Measurements from ENCODE around the gene IL1RAPL1.
"Not testable (repeated sequence)": the region's sequence is repeated elsewhere in the genome, so short reads cannot be mapped to it uniquely, and the experiment has no call there.

Gene IL1RAPL1

GRCh38 chrX:28800671-28801070 lies 213.4 kb downstream of the IL1RAPL1 start:
- not testable (repeated sequence) for DNase-seq

- DNase-seq = no peak
Measured at GRCh38 chrX:28802625-28803024, 215.4 kb downstream of the IL1RAPL1 start.

- no peak for DNase-seq
Measured at GRCh38 chrX:28835991-28836390, 248.7 kb downstream of the IL1RAPL1 start.

GRCh38 chrX:28843817-28844216 lies 256.6 kb downstream of the IL1RAPL1 start:
- no peak for DNase-seq

DNA sequence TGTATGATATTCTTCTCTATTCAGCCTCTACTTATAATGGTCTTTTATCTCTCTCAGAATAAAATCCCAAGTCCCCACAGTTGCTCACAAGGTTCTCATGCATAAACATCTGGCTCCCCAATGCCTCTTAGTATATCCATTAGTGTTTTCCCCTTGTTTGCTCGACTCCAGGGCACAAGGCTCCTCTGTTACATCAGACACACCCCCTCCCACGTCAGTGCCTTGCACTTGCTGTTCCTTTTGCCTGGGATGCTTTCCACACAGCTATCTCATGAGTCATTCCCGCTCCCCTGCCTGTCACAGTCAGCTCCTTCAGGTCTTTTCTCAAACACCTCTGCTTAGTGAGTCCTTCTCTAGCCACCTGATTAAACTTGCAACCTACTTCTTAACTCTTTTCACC lies 260.2 kb downstream of the IL1RAPL1 start:
- DNase-seq = peak in 11 of 14 donors; percentile 2 to 61 (median 45)

DNA sequence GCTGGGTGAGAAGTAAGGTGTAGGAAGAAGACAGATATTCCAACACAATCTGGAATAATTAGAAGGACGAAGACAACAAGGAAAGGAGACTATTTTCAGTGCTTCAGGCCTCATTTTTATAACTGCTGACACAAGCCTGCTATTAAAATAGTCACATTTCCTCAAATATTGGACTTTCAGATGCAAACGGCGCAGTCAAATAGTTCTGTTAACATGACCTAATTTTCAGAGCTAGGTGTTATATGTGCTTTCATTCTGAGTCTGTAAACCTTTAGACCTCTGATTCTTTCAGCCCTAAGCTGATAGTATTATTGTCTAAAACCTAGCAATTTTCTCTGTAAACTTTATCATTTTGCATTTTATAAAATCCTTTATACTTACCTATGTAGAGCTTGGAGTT lies 261.5 kb downstream of the IL1RAPL1 start:
- peak in 1 of 14 donors; percentile 1 for DNase-seq

DNA sequence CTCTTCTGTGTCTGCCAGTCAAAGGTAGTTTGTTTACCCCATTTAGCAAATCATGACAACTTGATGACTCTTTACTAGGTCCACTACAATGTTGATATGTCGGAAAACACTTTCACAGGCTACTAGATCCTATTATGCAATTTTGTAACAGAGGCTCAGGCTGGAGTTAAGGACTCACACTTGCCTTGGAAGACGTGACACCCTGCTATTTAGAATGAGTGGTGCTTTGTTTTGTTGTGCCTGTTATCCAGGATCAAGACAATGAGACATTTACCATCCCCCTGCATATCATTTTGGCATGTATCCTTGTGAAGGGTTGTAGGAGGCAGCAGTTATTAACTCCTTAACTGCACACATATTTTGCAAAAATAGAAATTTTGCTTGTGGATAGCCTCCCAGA lies 263.7 kb downstream of the IL1RAPL1 start:
- DNase-seq = peak in 1 of 14 donors; percentile 4

DNA sequence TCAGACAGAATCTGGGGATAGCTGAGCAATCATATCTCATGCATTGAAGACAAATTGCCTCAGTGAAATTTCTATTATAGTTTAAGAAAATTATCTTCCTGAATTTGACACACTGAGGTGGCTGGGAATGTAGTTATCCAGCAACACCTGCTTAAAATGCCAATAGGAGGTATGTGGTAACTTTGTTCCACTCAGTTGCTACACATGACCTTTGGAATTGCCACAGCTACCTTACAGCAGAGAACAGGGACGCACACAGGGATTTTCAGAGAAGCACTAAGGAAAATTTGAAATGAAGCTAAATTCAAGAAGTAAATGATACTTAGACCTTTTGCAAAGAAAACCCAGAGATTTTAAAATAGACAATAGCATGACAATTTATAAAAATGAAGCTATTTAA lies 264.6 kb downstream of the IL1RAPL1 start:
- no peak for DNase-seq

GRCh38 chrX:28854637-28855036 lies 267.4 kb downstream of the IL1RAPL1 start:
- no peak for DNase-seq

- DNase-seq = peak in 2 of 14 donors; percentile 5 to 8
Measured at GRCh38 chrX:28876408-28876807, 289.2 kb downstream of the IL1RAPL1 start.

DNA sequence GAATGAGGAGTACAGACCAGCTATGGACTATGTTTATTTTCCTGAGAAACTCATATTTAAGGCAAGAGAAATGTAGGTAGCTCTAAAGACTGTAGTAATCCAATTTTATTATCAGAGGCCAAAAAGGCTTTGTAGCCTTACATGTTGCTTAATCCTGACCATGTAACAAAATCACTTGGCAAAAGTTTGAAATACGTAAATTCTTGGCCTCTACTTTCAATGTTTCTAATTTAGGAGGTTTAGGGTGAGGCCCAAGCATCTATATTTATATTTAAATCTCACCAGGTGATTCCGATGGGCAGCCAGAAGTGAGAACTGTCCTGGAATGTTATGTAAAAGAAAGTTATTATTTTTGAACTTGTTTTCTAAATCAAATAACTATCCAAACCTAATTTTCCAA lies 289.7 kb downstream of the IL1RAPL1 start:
- DNase-seq = no peak

- no peak for DNase-seq
Measured at GRCh38 chrX:28880136-28880535, 292.9 kb downstream of the IL1RAPL1 start.

DNA sequence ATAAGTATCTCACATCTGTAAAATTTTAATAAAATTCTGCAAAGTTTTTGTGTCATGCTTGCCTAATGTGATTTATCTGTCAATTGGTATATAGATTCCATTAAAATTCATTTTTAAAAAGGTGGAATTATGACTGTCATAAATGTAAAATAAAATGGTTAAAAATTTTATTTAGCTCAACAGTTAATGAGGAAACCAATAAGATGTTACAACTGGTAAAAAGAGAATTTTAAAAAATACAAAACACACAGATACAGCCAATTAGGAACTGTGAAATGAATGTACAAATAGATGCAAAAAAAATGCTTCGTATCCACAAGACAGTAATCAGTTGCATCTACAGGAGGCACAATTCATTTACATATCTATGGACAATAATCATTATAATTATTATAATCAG lies 297.6 kb downstream of the IL1RAPL1 start:
- DNase-seq = no peak

- DNase-seq = no peak
Measured at GRCh38 chrX:28888416-28888815, 301.2 kb downstream of the IL1RAPL1 start.

- no peak for DNase-seq
Measured at GRCh38 chrX:28889591-28890090, 302.4 kb downstream of the IL1RAPL1 start.

DNA sequence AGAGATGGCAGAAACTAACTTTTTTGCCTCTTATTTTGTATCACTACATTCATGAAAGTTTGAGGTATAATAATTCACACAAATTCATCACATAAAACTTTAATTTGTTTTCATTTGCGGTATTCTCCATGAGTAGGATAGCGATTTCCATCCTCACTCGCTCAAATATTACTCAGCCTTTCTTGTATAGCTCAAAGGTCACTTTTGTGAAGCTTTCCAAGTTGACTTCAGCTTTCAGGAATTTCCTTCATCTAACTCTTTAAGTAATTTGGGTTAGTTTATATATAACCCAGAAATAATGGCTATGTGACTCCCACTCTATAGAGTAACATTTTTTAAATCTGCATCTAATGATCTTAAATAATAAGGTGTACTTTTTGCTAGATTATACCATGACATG lies 314.4 kb downstream of the IL1RAPL1 start:
- DNase-seq = no peak

- DNase-seq = no peak
Measured at GRCh38 chrX:28910487-28910886, 323.2 kb downstream of the IL1RAPL1 start.

DNA sequence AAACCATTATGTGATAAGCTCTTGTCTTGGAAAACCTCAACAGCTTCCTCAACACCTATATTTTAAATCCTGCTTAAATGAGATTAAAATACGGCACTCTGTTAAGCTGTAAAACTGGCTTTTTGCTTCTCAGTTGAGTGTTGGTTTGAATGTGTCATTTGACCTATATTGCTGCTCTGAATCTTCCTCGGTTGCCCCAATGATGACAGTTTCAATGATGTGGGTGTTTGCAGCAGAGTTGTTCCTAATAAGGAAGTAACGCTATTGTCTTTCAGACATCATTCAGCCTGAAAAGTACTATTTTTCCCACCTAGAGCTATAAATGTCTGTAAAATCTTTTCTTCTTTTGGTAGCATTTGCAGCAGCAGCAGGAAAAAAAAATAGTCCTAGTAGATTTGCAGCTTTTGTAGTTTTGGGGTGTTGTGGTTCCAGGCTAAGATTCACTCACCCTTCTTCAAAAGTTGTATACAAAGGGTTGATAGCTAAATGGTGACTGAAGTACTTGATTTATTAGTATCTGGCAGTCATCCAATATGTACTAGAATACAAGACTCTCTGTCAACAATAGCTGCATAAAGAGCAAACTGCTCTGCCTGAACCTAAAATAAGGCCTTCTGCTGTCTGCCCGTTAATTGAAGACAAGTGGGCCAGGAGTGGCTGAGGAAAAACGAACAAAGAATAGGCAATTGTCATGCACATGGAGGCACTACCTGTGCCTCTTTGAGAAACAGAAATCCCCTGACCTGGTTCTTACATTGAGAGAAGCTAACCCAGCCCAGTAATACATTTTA lies 333.1 kb downstream of the IL1RAPL1 start:
- no peak for DNase-seq

DNA sequence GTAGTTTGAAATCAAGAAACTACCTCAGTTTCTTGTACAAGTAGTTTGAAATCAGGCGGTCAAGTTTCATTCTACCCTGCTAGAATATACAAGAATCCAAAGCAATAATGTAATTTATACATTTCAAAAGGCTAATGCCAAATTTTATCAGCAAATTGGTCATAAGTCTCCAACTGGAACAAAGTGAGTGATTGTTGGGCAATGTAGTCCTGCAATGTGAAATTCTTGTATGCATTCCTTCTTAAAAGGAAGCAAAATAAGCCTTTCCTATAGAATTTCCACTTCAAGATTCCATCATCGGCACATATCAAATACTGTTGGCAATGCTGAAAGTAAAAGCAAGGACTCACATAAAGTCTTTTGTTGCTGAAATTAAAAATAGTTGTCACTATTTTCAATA lies 334.9 kb downstream of the IL1RAPL1 start:
- DNase-seq = no peak

DNA sequence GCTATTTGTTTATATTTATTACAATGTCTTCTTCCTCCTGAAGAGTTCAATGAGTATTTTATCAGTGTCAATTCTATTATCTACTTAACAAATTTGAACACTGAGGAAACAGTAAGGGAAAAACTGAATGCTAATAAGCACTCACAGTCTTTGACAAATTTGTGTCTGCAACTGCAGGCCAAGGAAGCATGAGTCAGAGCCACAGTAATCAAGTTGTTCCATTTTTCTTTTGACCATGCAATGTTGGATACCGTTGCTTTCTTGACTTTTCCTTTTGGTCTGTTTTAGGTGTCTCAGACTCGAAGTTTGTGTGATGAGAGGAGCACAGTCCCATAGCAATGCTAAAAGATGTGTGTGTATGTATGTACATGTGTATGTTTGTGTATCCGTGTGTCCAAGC lies 359.6 kb downstream of the IL1RAPL1 start:
- DNase-seq = no peak

DNA sequence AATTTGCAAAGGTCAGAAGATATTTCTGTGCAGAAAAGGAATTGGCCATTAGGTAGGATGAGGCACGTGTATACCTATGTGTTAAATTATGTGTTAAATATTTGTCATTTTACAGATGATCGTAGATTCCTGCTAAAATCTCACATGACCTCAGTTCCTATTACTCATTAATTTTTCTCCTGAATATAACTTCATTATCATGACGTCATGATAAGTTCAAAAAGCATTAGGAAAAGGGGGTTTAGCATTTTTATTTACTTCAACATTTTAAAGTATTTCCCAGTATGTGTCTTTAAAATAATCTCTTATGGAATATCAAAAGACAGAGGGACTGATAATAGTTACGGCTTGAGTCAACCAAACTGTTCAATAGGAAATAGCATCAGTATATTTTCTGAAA lies 372.8 kb downstream of the IL1RAPL1 start:
- DNase-seq = no peak

GRCh38 chrX:28966331-28966730 lies 379.1 kb downstream of the IL1RAPL1 start:
- peak in 1 of 14 donors; percentile 2 for DNase-seq

GRCh38 chrX:28969126-28969525 lies 381.9 kb downstream of the IL1RAPL1 start:
- no peak for DNase-seq

- DNase-seq = no peak
Measured at GRCh38 chrX:28979877-28980276, 392.6 kb downstream of the IL1RAPL1 start.

GRCh38 chrX:28981952-28982351 lies 394.7 kb downstream of the IL1RAPL1 start:
- DNase-seq = no peak
